ENCODE data around the gene ASTN2. TPM values are rescaled to one million over a fixed set of nuclear protein-coding genes. Genes with fewer than 3 reads are reported as not detected.
A peak's percentile ranks its signal among the peaks of the same experiment; 100 is the strongest.

ASTN2 gene
- total RNA-seq, 6 experiments from 2014 or later = 0.91 to 3.1 (median 2.5) TPM

DNA sequence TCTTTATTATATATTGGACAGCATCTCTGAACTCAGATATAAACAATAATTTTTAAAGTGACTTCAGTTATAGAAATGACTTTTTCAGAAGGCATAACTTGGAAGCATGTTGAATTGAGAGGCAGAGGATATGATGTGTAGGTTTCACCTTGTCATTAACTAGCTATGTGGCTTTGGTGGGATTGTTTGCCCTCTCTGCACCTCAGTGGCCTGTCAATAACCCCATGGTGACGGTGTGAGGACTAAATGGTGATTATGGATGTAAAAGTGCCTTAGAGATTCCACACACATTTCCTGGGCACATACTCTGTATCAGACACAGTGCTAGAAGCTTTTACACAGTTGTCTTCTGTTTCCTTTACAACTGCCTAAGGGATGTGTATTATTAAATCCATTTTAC lies 962.6 kb downstream of the ASTN2 start:
- intact Hi-C loops (cut with DNase I) = no loop called here
- TF ChIP-seq POLR2A (IDR thresholded peaks at IDR 0.05) = no peak
- TF ChIP-seq CTCF (IDR thresholded peaks at IDR 0.05) = no peak
- no CpG with 5 or more reads among the region's 1 CpG for WGBS (ENCODE audit: insufficient coverage, low coverage, low lambda C conversion rate, missing lambda C conversion rate)

DNA sequence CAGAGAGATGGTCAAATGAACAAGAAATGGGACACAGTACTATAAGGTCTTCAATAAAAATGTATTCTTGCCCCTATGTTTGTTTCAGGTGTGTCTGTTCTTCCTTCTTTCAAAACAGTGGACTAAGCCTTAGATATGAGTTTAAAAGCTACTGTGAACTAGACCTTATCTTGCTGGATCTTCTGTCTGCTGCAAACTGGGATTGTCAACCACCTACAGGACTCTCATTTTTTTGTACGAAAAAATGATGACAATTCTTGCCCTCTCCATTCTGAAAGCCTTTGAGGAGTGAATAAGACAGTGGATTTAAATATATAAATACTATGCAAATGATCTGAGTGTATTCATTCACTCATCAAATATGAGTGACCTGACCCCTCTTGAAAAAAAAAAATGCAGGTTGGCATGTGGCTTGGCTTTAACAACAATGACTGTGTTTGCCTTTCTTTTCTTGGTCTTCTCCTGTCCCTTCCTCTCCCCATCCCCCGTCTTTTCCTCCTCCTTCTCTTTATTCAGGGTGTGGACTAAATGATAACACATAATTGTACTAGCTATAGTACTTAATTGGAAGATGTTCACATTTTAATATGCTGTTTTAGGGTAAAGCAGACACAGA lies 963.2 kb downstream of the ASTN2 start:
- DNase-seq (no peak), ATAC-seq (no peak)
- WGBS (ENCODE audit: insufficient coverage, low coverage, low lambda C conversion rate, missing lambda C conversion rate) = 54% methylated on average over 2 of the region's 2 CpGs
- TF ChIP-seq POLR2A (IDR thresholded peaks at IDR 0.05) = no peak
- no peak for TF ChIP-seq CTCF (IDR thresholded peaks at IDR 0.05)
- no peaks in the 10 kb centered on the region for H3K36me3 ChIP-seq
- H3K4me1 ChIP-seq = peaks cover 0 to 13% (median 0%) of the 10 kb centered on the region in 4 donors
- H3K27me3 ChIP-seq = no peaks in the 10 kb centered on the region
- no peak overlapping the region for H3K4me3 ChIP-seq
- H3K27ac ChIP-seq = no peak overlapping the region
- intact Hi-C loops (cut with DNase I) = no loop called here
- H3K9me3 ChIP-seq = no peaks in the 10 kb centered on the region

More for the DNA sequence above, 962.6 kb downstream of the ASTN2 start:
- Histone ChIP-seq H3K9me3 (no peaks in the 10 kb centered on the region), H3K4me1 (peaks cover 0 to 13% (median 0%) of the 10 kb centered on the region in 4 donors), H3K4me3 (no peak overlapping the region), H3K36me3 (no peaks in the 10 kb centered on the region), H3K27me3 (no peaks in the 10 kb centered on the region), H3K27ac (no peak overlapping the region)
- DNase-seq (no peak), ATAC-seq (no peak)

DNA sequence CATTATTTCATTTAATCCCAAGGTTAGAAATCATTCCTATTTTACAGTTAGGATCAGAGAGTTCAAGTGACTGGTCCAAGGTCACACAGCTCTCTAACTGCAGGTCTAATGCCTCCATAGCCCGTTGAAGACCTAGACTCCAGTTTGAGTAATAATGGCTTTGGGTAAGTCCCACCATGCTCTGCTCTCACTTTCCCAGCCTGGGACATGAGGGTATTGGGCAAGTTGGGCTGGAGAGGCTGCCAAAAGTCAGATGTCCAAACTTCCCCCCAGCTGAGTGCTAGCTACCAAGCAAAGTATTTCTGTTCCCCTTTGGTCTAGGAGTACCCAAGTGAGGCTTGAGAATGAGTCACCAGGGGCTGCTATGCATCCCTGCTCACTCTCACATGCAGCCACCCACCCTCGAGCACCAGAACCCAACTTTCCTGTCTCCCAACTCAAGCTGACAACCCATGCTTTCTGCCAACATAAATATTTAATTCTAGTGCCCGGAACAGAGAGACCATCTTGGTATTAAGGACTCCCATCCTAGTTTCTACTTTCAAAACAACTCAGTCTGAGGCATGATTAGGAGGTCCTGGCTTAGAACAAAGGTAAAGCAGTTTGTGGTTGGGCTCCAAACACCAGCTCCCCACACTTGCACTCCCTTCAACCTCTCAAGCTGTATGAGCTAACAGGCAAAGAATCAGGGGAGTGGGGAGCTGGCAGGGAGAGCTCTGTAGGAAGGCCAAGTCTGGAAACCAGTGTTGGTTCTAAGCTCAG lies 964.3 kb downstream of the ASTN2 start:
- Histone ChIP-seq H3K4me1 (peaks cover 0 to 13% (median 0%) of the 10 kb centered on the region in 4 donors), H3K9me3 (no peaks in the 10 kb centered on the region), H3K27ac (no peak overlapping the region), H3K27me3 (no peaks in the 10 kb centered on the region), H3K4me3 (no peak overlapping the region), H3K36me3 (no peaks in the 10 kb centered on the region)
- TF ChIP-seq CTCF (IDR thresholded peaks at IDR 0.05) (no peak), POLR2A (IDR thresholded peaks at IDR 0.05) (no peak)
- ATAC-seq (peak; percentile 31 to 67 (median 54)), DNase-seq (no peak)
- WGBS (ENCODE audit: insufficient coverage, low coverage, low lambda C conversion rate, missing lambda C conversion rate) = 58% methylated on average over 3 of the region's 3 CpGs
- intact Hi-C loops (cut with DNase I) = no loop called here

- Histone ChIP-seq H3K4me3 (no peak overlapping the region), H3K27ac (no peak overlapping the region), H3K36me3 (no peaks in the 10 kb centered on the region), H3K27me3 (no peaks in the 10 kb centered on the region), H3K9me3 (no peaks in the 10 kb centered on the region), H3K4me1 (peaks cover 0 to 13% (median 0%) of the 10 kb centered on the region in 4 donors)
- intact Hi-C loops (cut with DNase I) = no loop called here
- TF ChIP-seq CTCF (IDR thresholded peaks at IDR 0.05) = no peak
- TF ChIP-seq POLR2A (IDR thresholded peaks at IDR 0.05) = no peak
- WGBS (ENCODE audit: insufficient coverage, low coverage, low lambda C conversion rate, missing lambda C conversion rate) = 89% methylated on average over 3 of the region's 3 CpGs
- DNase-seq (no peak), ATAC-seq (no peak)
Observed at GRCh38 chr9:116449949-116450348, 964.9 kb downstream of the ASTN2 start.

Measured in right lobe of liver (tissue), 6 donors.